HUES64 (cell line): ENCODE results near the gene LYZL2.

Source experiments
- H3K27ac ChIP-seq: 2 replicates; pipeline ENCODE4 v1.7.0; 2013; ENCODE audit warnings: low read depth, low read length, inconsistent platforms
- H3K27me3 ChIP-seq: 2 replicates; pipeline ENCODE4 v1.6.1; 2013; ENCODE audit warnings: mild to moderate bottlenecking, low read length; ENCODE audit not compliant: insufficient read depth
- H3K36me3 ChIP-seq: 2 replicates; pipeline ENCODE4 v1.6.1; 2013; ENCODE audit warnings: mild to moderate bottlenecking, low read length; ENCODE audit not compliant: insufficient read depth
- H3K4me1 ChIP-seq: 2 replicates; pipeline ENCODE4 v1.6.1; 2013; ENCODE audit warnings: mild to moderate bottlenecking, low read length, moderate library complexity; ENCODE audit not compliant: insufficient read depth
- H3K4me3 ChIP-seq: 2 replicates; pipeline ENCODE4 v1.5.1; 2013; ENCODE audit warnings: mild to moderate bottlenecking, low read length, moderate library complexity
- H3K9ac ChIP-seq: 2 replicates; pipeline ENCODE4 v1.6.1; 2013; ENCODE audit warnings: mild to moderate bottlenecking, low read depth, low read length
- H3K9me3 ChIP-seq: 2 replicates; pipeline ENCODE4 v1.6.1; 2013; ENCODE audit warnings: low read depth, low read length; ENCODE audit not compliant: insufficient read depth
- WGBS: fragments of 150-250, 120-280 bp; methylation state at CpG from one replicate; pipeline ENCODE4 v1.1.7; 2013; ENCODE audit warnings: missing lambda C conversion rate; 5-methylcytosine and 5-hydroxymethylcytosine counted together

LYZL2 gene

DNA sequence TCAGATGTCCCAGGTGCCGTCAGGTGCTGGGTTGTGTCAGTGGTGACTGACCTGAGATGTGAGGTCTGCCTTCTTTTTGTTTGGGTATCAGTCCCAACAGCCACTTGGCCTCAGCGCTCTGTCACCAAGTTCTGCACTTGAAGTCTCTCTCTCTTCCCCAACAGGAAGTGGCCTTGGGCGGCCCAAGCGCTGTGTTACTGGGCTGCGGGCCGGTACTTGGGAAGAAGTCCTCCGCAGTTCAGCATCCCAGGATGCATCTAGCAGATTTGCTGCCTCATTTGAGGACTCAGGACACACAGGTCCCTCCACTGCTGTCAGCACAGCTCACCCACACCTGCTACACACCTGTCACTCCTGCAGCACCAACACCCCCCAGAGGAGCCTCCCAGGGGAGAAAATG is 40.1 kb downstream of the LYZL2 start:
- H3K36me3 ChIP-seq: no peaks in the 10 kb centered on the region
- no peak overlapping the region for H3K9ac ChIP-seq
- no peaks in the 10 kb centered on the region; the same call in 1 of the 2 replicates for H3K4me1 ChIP-seq
- H3K9me3 ChIP-seq: no peaks in the 10 kb centered on the region
- H3K4me3 ChIP-seq: no peak overlapping the region
- no peak overlapping the region for H3K27ac ChIP-seq
- H3K27me3 ChIP-seq: peaks cover 26% of the 10 kb centered on the region
- WGBS: 94% methylated on average over 7 of the region's 7 CpGs

DNA sequence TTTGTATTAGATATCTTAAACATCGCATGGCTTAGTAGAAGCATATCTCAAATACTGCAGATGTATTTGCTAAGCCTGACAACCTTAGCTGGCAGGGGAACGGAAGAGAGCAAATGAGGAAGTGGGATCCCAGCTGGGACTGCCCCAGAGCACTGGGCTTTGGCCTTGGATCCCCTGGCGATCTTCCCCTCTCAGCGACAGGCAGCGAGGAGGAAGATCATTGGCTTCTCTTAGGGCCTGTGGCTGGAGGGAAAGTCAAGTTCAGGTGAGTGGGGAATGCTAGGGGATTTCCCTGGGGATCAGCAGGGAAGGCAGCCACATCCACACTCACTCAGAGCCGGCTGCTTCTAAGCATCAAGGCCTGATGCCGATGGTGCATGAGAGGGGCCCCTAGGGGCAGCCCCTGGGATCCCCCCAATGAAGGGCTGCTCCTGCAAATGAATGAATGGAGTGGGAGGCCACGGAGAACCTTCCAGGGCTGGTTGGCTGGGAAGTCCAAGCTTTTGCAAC is 42.0 kb downstream of the LYZL2 start:
- H3K27me3 ChIP-seq: 0 out of 2 replicates have a peak, but pooled peaks cover 9% of the 10 kb centered on the region
- no peaks in the 10 kb centered on the region for H3K36me3 ChIP-seq
- no peak overlapping the region for H3K4me3 ChIP-seq
- H3K4me1 ChIP-seq: no peaks in the 10 kb centered on the region; the same call in 1 of the 2 replicates
- H3K9ac ChIP-seq: no peak overlapping the region
- H3K27ac ChIP-seq: no peak overlapping the region
- WGBS: 43% methylated on average over 8 of the region's 8 CpGs
- H3K9me3 ChIP-seq: no peaks in the 10 kb centered on the region

DNA sequence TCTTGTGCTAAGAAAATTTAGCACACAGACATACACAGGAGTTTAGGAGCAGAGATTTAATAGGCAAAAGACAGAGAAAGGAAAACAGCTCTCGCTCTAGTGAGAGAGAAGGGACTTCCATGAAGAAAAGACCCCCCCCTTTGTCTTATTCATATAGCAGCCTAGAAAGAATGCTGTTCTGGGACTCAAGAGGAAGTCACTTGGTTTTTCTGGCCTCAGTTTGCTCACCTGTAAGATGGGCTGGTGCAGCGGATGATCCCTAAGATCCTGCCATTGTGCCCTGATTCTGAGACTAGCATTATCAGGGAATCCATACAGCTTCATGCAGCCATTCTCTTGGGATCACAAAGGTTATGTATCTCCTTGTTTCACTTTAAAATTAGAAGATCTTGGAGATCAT is 42.7 kb downstream of the LYZL2 start:
- Histone ChIP-seq H3K27ac (no peak overlapping the region), H3K27me3 (0 out of 2 replicates have a peak, but pooled peaks cover 5% of the 10 kb centered on the region), H3K4me3 (no peak overlapping the region), H3K36me3 (no peaks in the 10 kb centered on the region), H3K9me3 (no peaks in the 10 kb centered on the region), H3K9ac (no peak overlapping the region), H3K4me1 (no peaks in the 10 kb centered on the region; the same call in 1 of the 2 replicates)
- 98% methylated on average over 1 of the region's 2 CpGs for WGBS

DNA sequence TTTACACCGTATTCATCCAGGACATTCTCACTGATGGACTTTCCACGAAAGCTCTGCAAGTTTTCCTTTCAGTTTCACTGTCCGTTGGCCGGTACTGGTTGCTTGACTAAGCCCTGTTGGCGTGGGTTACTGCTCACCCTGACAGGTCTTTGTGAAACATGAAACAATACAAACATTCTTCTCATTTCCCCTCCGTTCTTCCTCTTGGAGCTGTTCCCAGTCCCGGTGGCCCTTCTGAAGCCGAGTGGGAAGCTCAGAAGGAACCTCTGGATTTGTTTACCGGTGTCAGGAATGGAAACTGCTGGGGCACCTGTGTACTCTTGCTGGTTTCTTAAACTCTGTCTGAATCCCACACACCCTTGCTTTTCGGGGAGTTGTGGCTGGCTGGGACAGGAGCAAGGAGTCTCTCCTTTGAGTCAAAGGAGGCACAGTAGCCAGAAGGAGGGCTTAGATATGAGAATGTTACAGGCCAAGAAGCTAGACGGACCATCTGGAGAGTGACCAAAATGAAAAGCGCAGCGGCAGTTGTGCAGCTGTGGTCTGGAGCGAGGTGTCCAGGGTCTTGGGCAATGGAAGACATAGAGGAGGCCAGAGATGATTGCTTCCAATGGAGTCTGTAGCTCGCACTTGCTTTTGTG is 45.7 kb downstream of the LYZL2 start:
- Histone ChIP-seq H3K9ac (no peak overlapping the region), H3K4me1 (peaks cover 8% of the 10 kb centered on the region; the same call in 1 of the 2 replicates), H3K4me3 (no peak overlapping the region), H3K27ac (no peak overlapping the region), H3K9me3 (no peaks in the 10 kb centered on the region), H3K36me3 (no peaks in the 10 kb centered on the region), H3K27me3 (no peaks in the 10 kb centered on the region)
- 82% methylated on average over 15 of the region's 15 CpGs for whole genome bisulfite sequencing

DNA sequence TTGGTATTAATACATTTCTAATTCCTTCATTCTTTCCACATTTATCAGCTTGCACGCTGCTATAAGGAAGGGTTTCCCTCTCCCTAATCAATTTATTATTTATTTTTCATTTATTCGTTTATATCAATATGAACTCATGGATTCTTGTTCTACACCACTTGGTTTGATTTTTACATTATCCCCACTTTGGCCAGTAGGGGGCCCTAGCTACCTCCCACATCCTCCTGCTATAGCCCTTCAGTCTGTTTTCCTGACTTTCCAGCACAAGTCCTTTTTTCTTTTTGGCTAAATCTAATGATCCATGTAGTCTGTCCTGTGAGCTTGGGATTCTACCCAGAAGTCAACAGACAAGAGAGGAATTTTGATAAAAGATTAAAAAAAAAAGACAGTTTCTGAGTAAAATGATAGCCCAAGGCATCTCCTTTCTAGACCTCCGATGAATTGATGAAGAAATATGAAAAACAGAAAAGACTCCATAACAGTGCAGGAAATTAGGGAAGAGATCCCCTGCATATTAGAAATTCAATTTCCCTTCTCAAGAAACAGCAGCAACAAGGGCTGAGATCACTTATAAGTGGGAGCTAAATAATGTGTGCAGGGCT is 47.7 kb downstream of the LYZL2 start:
- H3K27ac ChIP-seq: no peak overlapping the region
- no peaks in the 10 kb centered on the region for H3K9me3 ChIP-seq
- 21% methylated on average over 2 of the region's 3 CpGs for WGBS
- H3K27me3 ChIP-seq: no peaks in the 10 kb centered on the region
- H3K4me3 ChIP-seq: no peak overlapping the region
- H3K4me1 ChIP-seq: peaks cover 8% of the 10 kb centered on the region; the same call in 1 of the 2 replicates
- H3K9ac ChIP-seq: no peak overlapping the region
- H3K36me3 ChIP-seq: no peaks in the 10 kb centered on the region

DNA sequence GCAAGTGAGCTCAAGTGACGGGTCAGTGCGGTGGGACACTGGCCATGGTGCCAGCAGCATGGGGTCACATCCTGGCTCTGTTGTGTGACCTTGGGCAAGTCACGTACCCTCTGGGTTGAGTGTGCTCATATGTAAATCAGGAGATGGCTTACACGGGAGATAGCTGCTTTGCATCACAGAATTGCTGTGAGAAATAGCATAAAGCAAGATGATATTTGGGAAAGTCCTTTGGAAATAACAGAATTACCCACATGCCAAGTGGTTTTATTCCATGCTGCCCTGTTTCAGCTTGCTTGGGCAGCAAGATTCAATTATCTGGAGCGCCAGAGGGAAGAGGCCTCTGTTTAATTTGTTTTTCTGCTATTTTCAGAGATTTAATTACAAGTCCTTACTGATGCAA is 48.9 kb downstream of the LYZL2 start:
- no peak overlapping the region for H3K27ac ChIP-seq
- 93% methylated on average over 5 of the region's 5 CpGs for WGBS
- no peak overlapping the region for H3K9ac ChIP-seq
- peaks cover 8% of the 10 kb centered on the region; the same call in 1 of the 2 replicates for H3K4me1 ChIP-seq
- H3K4me3 ChIP-seq: no peak overlapping the region
- no peaks in the 10 kb centered on the region for H3K27me3 ChIP-seq
- H3K36me3 ChIP-seq: no peaks in the 10 kb centered on the region
- H3K9me3 ChIP-seq: no peaks in the 10 kb centered on the region

DNA sequence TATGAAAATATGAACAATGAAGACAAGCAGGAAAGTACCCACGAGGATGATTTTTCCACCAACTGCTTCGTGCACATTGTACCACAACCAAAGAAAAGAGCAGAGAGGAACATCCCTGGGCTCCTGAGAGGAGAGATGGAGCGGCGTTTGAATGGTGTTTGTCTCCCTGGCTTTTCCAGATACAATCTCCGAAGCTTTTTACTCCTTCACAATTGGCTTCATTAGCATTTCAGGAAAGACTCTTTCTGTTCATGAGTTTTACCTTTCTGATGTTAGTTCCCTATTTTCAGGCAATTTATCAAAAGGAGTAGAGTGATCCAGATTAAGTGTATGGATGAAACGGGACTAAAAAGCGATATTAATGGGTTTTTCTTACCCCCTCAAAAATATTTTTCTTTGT is 49.3 kb downstream of the LYZL2 start:
- 90% methylated on average over 7 of the region's 7 CpGs for WGBS
- Histone ChIP-seq H3K4me3 (no peak overlapping the region), H3K27ac (no peak overlapping the region), H3K36me3 (no peaks in the 10 kb centered on the region), H3K27me3 (no peaks in the 10 kb centered on the region), H3K4me1 (peaks cover 8% of the 10 kb centered on the region; the same call in 1 of the 2 replicates), H3K9ac (no peak overlapping the region), H3K9me3 (no peaks in the 10 kb centered on the region)

DNA sequence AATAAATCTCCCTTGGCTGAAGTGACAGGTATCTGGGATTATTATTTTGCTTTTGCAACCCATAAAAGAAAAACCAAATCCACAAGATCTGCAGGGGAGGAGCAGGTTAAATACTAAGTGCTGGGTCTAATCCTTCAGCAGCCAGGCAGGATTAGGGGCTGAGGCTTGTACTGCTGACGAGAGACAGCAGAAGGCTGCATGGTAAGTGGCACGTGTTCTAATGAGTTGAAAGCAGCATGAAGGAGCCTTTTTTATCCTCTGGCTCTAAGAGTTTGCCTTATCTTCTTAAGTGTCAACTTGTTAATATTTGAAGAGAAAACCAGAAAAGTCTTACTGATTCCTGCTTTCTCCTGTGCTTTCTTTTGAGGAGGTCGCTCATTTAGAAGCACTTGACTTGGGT is 50.0 kb downstream of the LYZL2 start:
- Histone ChIP-seq H3K27me3 (no peaks in the 10 kb centered on the region), H3K9ac (no peak overlapping the region), H3K9me3 (no peaks in the 10 kb centered on the region), H3K27ac (no peak overlapping the region), H3K36me3 (no peaks in the 10 kb centered on the region), H3K4me3 (no peak overlapping the region), H3K4me1 (peaks cover 10% of the 10 kb centered on the region; the same call in 1 of the 2 replicates)
- WGBS: 69% methylated on average over 3 of the region's 3 CpGs

DNA sequence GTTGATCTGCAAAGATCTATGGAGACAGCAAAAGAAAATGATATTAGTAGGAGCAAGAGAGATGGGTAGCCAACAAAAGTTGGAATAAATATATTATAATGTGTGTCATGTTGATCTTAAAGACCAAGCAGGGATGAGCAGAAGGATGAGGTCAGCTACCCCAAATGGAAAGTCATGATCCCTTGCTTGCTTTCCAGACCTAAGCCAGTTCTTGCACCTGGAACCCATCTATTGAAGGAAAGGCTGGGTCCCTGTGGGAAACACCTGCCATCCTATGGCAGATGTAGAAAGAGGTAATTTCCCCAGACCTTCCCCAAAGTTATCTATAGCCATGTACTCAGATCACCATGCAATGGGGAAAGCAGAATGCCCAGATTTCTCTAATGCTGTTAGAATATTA is 52.5 kb downstream of the LYZL2 start:
- Histone ChIP-seq H3K4me3 (no peak overlapping the region), H3K9me3 (no peaks in the 10 kb centered on the region), H3K27me3 (no peaks in the 10 kb centered on the region), H3K36me3 (no peaks in the 10 kb centered on the region), H3K9ac (no peak overlapping the region), H3K27ac (no peak overlapping the region), H3K4me1 (peaks cover 18% of the 10 kb centered on the region; the same call in 1 of the 2 replicates)

DNA sequence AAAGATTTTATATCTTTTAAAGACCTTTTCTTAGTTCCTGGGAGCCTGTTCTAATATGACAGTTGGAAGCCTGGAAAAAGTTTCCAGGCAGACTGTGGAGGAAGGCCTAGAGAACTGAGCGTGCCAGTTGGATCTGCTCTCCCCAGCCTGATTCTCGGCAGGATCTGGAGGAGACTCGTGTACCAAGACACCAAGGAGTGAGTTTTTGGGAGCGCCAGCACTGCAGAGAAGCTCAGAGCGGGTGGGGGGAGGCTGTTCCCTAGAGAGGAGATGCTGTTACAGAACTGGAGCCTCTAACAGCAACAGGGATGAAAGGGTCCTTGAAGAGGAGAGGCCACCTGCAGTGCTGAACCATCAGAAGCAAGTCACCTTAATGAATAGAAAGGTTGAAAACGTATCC is 52.9 kb downstream of the LYZL2 start:
- no peak overlapping the region for H3K4me3 ChIP-seq
- H3K36me3 ChIP-seq: no peaks in the 10 kb centered on the region
- H3K27ac ChIP-seq: no peak overlapping the region
- H3K27me3 ChIP-seq: no peaks in the 10 kb centered on the region
- no peaks in the 10 kb centered on the region for H3K9me3 ChIP-seq
- 76% methylated on average over 6 of the region's 6 CpGs for WGBS
- peaks cover 18% of the 10 kb centered on the region; the same call in 1 of the 2 replicates for H3K4me1 ChIP-seq
- no peak overlapping the region for H3K9ac ChIP-seq

DNA sequence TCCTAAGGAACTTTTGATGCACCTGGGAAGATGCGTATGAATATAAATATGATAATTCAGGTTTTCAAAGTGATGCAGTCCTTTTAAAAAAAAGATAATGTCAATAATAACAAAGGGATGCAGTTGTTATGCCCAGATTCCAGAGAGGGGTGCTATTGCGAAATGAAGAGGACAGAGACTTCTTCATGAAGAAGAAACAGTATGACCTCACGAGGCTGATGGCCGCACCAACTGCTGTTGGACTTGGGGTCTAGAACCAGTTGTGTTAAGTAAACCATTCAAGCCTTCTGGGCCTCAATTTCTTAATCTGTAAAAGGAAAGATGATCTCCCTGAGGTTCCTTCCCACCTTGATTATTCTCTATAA is 55.1 kb downstream of the LYZL2 start:
- 97% methylated on average over 4 of the region's 4 CpGs for WGBS
- H3K4me1 ChIP-seq: peaks cover 10% of the 10 kb centered on the region; the same call in 1 of the 2 replicates

More for the DNA sequence above, 55.1 kb downstream of the LYZL2 start:
- no peak overlapping the region for H3K9ac ChIP-seq
- no peaks in the 10 kb centered on the region for H3K27me3 ChIP-seq
- no peak overlapping the region for H3K4me3 ChIP-seq
- no peaks in the 10 kb centered on the region; the same call in 1 of the 2 replicates for H3K9me3 ChIP-seq
- H3K36me3 ChIP-seq: no peaks in the 10 kb centered on the region
- H3K27ac ChIP-seq: no peak overlapping the region
